ENCODE measurements around the gene WDR31.
A peak's percentile ranks its signal among the peaks of the same experiment; 100 is the strongest.

Gene WDR31

DNA sequence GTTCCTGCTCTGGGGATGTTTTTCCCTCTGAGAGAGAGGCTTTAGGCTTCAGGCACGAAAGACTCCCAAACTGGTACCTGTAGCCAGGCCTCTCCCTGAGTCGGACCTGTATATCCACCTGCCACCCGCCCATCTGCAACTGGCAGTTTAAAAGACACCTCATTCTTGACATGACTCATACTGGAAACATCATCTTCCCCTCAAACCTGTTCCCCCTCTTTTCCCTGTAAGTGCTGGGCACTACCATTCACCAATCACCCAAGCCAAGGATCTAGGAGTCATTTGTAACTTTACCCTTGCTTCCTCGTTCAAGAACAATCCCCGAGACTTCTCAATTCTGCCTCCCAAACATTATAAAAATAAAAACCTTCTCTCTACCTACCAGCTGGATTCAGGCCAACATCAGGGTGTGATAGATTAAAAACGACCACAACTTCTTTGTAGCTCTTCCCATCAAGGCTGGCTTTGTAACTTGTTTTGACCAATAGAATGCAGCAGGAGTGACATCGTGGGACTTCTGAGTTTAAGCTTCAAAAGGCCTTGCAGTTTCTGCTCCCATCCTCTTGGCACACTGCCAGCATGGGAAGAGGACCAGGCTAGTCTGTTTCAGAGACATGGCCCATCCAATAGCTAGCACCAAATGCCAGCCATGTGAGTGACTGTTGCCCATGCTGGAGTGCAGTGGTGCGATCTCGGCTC lies 1.8 kb upstream of the WDR31 start:
- no peak for DNase-seq (ENCODE audit: low read depth in 2 of 2)

DNA sequence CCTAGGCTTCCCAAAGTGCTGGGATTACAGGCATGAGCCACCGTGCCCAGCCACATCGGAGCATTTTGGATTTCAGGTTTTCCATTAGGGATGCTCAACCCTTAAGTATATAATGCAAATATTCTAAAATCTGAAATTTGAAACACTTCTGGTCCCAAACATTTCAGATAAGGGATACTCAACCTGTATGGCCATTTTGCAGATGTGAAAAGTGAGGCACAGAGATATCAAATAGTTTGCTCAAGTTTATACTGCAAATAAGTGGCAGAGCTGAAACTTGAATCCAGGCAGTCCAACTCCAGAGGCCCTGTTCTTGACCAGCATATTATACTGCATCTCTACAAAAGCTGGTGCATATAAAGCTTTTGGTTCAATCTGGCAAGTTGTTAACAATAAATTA lies 2.4 kb downstream of the WDR31 start:
- no peak for DNase-seq (ENCODE audit: low read depth in 2 of 2)

DNA sequence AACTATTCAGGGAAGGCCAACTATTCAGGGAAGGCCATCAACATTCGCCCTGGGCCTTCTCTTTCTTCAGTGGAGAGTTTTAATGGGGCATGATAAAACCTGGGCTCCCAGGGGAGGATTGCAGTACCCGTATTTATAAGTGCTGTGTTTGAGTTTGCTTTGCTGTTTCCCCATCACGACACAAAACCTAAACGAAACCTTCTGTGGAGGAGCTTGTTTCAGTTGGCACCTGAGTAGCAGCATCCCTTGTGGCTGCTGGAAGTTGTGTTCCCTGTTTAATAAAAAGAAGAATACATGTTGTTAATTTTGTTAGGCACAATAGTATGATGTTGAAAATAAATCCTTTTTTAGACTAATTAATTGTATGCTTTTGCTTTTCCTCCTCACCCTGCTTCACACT lies 8.3 kb downstream of the WDR31 start:
- DNase-seq (ENCODE audit: low read depth in 2 of 2) = no peak

DNA sequence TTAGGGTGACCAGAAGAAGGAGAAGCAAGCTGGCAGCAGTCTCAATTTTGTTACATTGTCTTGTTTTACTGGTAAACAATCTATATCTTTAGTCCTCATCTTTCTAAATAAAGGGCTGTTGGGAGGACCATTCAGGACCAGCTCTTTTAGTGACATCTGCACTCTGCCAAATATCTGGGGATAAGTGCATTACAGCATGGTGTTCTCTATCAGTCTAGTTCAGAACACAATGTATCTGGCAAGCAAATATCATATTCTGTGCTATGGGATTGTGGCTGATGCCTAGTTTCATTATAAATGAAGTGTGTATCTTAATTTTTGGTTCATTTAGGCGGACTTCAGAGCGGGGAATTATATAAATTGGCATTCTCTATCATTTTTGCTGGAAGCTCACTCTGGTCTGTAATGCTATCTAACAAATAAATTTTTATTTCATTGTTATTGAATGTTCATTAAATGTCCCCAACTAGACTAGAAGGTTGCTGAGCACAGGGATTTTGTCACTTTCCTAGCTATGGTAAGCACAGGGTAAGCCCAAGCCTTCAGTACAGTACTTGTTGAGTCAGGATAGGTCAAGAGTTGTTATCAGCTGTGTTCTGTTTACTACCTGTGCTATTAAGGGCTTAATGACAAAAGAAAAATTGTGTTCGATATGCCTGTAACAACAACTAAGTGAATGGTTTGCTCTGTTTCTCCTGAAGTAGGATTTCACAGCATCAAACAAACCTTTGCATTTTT lies 11.9 kb downstream of the WDR31 start:
- no peak for DNase-seq (ENCODE audit: low read depth in 2 of 2)

- DNase-seq (ENCODE audit: low read depth in 2 of 2) = no peak
Measured at GRCh38 chr9:113326230-113326629, 13.8 kb downstream of the WDR31 start.

- DNase-seq (ENCODE audit: low read depth in 2 of 2) = no peak
Measured at GRCh38 chr9:113322671-113323070, 17.4 kb downstream of the WDR31 start.

DNA sequence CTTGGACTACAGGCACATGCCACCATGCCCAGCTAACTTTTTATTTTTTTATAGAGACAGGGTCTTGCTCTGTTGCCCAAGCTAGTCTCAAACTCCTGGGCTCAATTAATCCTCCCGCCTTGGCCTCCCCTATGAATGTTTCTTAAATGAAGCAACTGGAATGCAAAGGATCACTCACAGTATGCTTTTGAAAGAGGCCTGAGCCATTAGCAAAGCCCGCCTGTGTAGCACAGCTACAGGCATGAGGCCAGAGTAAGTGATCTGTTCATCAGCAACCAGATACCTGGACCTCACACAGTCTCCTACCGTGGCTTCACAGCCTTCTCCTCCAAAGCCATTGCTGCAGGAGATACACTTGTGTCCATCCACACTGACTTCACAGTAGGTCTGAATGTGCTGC lies 20.0 kb downstream of the WDR31 start:
- no peak for DNase-seq (ENCODE audit: low read depth in 2 of 2)

- no peak for DNase-seq (ENCODE audit: low read depth in 2 of 2)
Measured at GRCh38 chr9:113319054-113319453, 21.0 kb downstream of the WDR31 start.

- DNase-seq (ENCODE audit: low read depth in 2 of 2) = no peak
Measured at GRCh38 chr9:113317777-113318176, 22.3 kb downstream of the WDR31 start.

GRCh38 chr9:113316030-113316429 lies 24.0 kb downstream of the WDR31 start:
- DNase-seq (ENCODE audit: low read depth in 2 of 2) = no peak

DNA sequence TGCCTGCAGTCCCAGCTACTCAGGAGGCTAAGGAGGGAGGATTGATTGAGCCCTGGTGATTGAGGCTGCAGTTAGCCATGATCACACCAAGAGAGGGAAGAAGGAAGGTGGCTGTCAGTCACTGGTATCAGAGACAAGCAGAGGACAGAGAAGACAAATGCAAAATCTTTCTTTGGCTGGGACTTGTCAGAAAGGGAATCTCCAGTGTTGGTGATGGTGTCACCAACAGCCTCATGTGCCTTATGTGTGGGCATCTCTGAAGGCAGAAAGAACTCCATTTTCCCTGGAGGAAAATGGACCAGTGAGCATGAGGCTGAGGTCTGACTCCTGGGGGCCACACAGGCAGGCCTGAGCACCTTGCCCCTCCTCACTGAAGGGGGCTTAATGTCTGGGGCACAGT lies 24.8 kb downstream of the WDR31 start:
- no peak for DNase-seq (ENCODE audit: low read depth in 2 of 2)

DNA sequence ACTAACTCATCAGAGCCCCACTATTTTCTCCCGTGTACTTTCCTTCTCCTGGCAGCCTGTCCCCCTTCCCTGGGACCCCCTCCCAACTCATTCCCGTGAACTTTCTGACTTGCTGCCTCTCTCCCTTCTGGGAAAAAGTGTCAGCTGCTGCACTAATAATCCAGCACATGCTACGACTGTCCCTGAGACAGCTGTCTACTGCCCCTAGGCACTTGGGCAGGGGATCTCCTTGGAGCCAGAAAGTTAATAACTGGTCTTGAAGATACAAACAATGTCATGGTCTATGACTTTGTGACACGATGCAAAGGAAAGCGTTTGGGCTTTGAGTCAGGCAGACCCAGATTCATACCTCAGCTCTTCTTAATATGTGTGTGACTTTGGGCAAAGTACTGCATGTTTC lies 26.8 kb downstream of the WDR31 start:
- no peak for DNase-seq (ENCODE audit: low read depth in 2 of 2)

DNA sequence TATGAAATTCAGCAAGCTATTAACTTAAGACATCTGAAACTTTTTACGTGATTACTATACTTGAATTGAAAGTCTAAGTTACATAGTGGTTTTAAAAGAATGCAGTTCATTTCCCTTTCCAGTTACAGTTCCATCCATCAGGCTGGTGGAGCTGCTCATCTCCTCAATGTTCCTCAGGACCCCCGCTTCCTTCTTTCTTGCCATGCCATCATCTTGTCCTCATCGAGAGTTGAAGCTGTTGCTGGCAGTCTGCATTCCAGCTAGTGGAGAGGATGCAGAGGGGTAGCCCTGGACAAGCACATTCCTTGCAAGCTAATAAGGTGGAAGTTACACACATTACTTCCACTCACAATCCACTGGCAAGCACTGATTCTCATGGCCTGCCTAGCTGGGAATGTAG lies 28.1 kb downstream of the WDR31 start:
- DNase-seq (ENCODE audit: low read depth in 2 of 2) = no peak

DNA sequence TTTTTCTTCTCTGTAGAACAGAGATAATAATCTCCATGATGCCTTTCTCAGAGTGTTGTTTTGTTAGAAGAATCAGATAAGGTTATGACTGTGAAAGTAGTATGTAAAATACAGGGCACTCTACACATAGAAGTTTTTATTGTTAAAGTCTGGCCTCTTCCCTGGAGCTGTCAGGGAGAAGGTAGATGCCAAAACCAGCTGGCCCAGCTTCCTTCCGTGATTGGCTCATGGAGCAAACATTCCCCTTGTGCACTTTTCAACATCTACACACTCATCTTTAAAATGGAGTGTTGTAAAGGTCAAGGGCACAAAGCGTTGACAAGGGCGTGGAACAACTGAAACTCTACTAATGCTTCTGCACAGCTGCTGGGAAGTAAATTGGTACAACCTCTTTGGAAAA lies 29.5 kb downstream of the WDR31 start:
- no peak for DNase-seq (ENCODE audit: low read depth in 2 of 2)

DNA sequence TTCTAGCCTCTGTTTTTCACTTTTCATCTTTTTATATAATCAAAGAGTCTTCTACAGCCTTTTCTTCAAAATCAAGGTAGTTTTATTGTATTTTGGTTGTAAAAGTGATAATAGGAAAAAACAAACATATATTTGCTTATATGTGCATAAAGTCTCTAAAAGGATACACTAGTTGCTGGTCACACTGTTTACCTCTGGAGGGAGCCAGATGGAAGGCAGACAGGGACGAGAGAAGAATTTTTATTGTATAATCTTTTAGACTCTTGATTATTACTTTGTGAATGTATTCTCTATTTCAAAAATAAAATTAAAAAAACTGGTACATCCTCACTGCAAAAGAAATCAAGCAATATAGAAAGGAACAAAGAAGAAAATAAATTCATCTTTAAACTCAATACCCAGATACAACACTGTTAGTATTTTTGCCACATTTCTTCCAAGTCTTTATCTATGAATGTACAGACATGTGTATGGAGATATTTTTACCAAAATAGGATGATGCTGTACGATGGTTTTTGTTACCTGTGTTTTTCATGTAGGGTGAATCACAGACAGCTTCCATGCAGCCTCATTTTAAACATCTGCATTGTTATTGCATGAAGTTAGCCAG lies 30.8 kb downstream of the WDR31 start:
- DNase-seq (ENCODE audit: low read depth in 2 of 2) = peak in 1 of 2 donors; percentile 2

DNA sequence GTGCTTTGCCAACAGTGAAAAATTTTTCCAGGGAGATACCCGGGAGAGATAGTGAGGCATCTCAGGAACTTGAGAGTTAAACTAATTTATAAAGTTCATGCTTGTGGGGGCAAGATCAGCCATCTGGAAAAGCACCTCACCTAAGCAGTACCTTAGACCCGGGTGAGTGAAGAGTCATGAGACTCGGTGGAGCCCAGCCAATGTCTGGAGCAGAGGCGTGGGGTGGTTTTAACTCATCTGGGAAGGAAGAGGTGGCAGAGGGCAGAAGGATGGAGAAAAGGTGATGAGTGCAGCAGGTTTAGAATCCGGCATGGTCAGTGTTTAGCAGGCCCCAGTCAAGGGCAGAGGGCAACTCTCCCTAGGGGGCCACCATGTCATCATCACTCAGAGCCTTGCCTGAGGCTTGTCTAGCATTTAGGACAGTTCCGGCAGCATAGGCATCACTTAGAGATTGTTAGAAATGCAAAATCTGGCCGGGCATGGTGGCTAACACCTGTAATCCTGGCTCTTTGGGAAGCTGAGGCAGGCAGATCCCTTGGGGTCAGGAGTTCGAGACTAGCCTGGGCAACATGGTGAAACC lies 32.6 kb downstream of the WDR31 start:
- DNase-seq (ENCODE audit: low read depth in 2 of 2) = no peak

DNA sequence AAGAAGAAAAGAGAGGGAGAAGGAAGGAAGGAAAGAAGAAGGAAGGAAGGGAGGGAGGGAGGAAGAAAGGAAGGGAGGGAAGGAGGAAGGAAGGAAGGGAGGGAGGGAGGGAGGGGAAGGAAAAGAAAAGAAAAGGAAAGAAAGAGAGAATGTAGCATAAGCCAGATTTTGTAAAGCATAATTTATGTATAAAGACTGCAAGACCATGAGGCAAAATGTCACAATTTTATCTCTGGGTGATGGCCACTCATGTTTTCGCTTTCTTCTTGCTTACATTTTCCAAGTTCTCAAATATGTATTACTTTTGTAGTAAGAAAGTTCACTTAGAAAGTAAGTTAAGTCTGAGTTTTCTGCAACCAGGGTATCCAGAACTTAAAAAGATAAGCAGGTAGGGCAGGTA lies 33.5 kb downstream of the WDR31 start:
- DNase-seq (ENCODE audit: low read depth in 2 of 2) = no peak

GRCh38 chr9:113302792-113303418 lies 37.2 kb downstream of the WDR31 start, which contains the start of gene RNF183:
Gene RNF183, minus strand, starts transcription at chr9:113303376. Its CDS starts 5,192 bp downstream, at chr9:113298184.
- DNase-seq (ENCODE audit: low read depth in 2 of 2) = no peak

GRCh38 chr9:113301548-113301947 lies 38.5 kb downstream of the WDR31 start:
- no peak for DNase-seq (ENCODE audit: low read depth in 2 of 2)

GRCh38 chr9:113299800-113300292 lies 40.2 kb downstream of the WDR31 start:
- DNase-seq (ENCODE audit: low read depth in 2 of 2) = no peak

- DNase-seq (ENCODE audit: low read depth in 2 of 2) = no peak
Measured at GRCh38 chr9:113298924-113299770, 40.9 kb downstream of the WDR31 start.

Data from stimulated activated CD4-positive, alpha-beta T cell treated with anti-CD3 and anti-CD28 coated beads, Interleukin-1b, Interleukin-23, amount 100 ng/mL, for 4 hours (primary cell).